ENCODE results near the gene RIN1. TPM values are rescaled to one million over a fixed set of nuclear protein-coding genes. Genes with fewer than 3 reads are reported as not detected.

The RIN1 gene
- total and polyA plus RNA-seq, 2 donors (not counting 3 experiments of a cell fraction or from before 2014, with no cell fraction given) = 4.4 to 10.2 TPM

- CTCF ChIA-PET = interaction anchor here (2.1 kb wide), 1 partner anchor 25 kb away, joined by 10 read pairs; no protein-coding TSS in a partner anchor
- no peak for FAIRE-seq
Observed at GRCh38 chr11:66287211-66287888, 48.9 kb downstream of the RIN1 start.

More at GRCh38 chr11:66287211-66287888, 48.9 kb downstream of the RIN1 start:
- no peak overlapping the region for H3K27ac ChIP-seq (ENCODE audit: insufficient read depth, low read depth, low read length)
- H3K4me2 ChIP-seq (ENCODE audit: insufficient read depth, low read length) = no peak overlapping the region
- H3K9me1 ChIP-seq (replicated peaks; ENCODE audit: control insufficient read depth, extremely low read depth, insufficient read depth, low read length) = no peaks in the 10 kb centered on the region
- H4K20me1 ChIP-seq (replicated peaks; ENCODE audit: control insufficient read depth, extremely low read depth, insufficient read depth, low read length) = no peaks in the 10 kb centered on the region
- POLR2A ChIA-PET = no interaction called here
- H2AFZ ChIP-seq (ENCODE audit: low read depth, low read length) = no peak overlapping the region
- intact Hi-C loops (cut with micrococcal nuclease) (no loop called here), dilution Hi-C loops (cut with MboI; ENCODE audit: extremely low pct_ligation_motif_present, low sequenced_read_pairs) (no loop called here)
- peaks cover 12% of the 10 kb centered on the region for H3K79me2 ChIP-seq (ENCODE audit: control insufficient read depth, insufficient read depth, low read length)
- DNase-seq (ENCODE audit: low read depth, low spot score) = no peak
- no peak overlapping the region for H3K4me3 ChIP-seq (replicated peaks in 1 of 3; ENCODE audit: insufficient read depth in 1 of 3, low read depth in 1 of 3, low read length in 3 of 3)
- H3K9me3 ChIP-seq (replicated peaks; ENCODE audit: control insufficient read depth, insufficient read depth, low read length) = no peaks in the 10 kb centered on the region
- H3K36me3 ChIP-seq (ENCODE audit: control insufficient read depth in 2 of 2, extremely low read depth in 1 of 2, insufficient read depth in 2 of 2, low read length in 2 of 2) = peaks cover 0 to 7% of the 10 kb centered on the region in 2 experiments
- no TSS peak for BruUV-seq (replicated peaks)
- TF ChIP-seq, protein P1, sequence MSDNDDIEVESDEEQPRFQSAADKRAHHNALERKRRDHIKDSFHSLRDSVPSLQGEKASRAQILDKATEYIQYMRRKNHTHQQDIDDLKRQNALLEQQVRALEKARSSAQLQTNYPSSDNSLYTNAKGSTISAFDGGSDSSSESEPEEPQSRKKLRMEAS (IDR thresholded peaks at IDR 0.05; ENCODE audit: insufficient read depth, insufficient read length) = no peak
- no peak for TF ChIP-seq POLR2A (IDR thresholded peaks at IDR 0.05; ENCODE audit: low read depth, low read length)
- TF ChIP-seq POLR2AphosphoS5 (IDR thresholded peaks at IDR 0.05; ENCODE audit: insufficient read depth, low read depth, low read length) = no peak
- TF ChIP-seq MYC (IDR thresholded peaks at IDR 0.05; ENCODE audit: low read depth, low read length) = no peak
- TF ChIP-seq EZH2 (IDR thresholded peaks at IDR 0.05; ENCODE audit: borderline replicate concordance, low read depth, low read length, severe bottlenecking) = no peak
- no peak for TF ChIP-seq FOS (IDR thresholded peaks at IDR 0.05; ENCODE audit: borderline replicate concordance, insufficient read depth, low read length)
- no peak for TF ChIP-seq GATA2 (IDR thresholded peaks at IDR 0.05; ENCODE audit: insufficient read depth, insufficient read length, low read depth, low read length)
- no peak for TF ChIP-seq JUN (IDR thresholded peaks at IDR 0.05; ENCODE audit: borderline replicate concordance, insufficient read depth, insufficient read length, low read depth)
- TF ChIP-seq, protein P2, sequence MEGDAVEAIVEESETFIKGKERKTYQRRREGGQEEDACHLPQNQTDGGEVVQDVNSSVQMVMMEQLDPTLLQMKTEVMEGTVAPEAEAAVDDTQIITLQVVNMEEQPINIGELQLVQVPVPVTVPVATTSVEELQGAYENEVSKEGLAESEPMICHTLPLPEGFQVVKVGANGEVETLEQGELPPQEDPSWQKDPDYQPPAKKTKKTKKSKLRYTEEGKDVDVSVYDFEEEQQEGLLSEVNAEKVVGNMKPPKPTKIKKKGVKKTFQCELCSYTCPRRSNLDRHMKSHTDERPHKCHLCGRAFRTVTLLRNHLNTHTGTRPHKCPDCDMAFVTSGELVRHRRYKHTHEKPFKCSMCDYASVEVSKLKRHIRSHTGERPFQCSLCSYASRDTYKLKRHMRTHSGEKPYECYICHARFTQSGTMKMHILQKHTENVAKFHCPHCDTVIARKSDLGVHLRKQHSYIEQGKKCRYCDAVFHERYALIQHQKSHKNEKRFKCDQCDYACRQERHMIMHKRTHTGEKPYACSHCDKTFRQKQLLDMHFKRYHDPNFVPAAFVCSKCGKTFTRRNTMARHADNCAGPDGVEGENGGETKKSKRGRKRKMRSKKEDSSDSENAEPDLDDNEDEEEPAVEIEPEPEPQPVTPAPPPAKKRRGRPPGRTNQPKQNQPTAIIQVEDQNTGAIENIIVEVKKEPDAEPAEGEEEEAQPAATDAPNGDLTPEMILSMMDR (IDR thresholded peaks at IDR 0.05; ENCODE audit: extremely low read depth in 1 of 2, insufficient read depth in 1 of 2, low read depth in 1 of 2, low read length in 2 of 2) = no peak
- peaks cover 9 to 12% of the 10 kb centered on the region in 2 experiments for H3K27me3 ChIP-seq (ENCODE audit: control insufficient read depth in 2 of 2, insufficient read depth in 2 of 2, low read length in 2 of 2)
- H3K4me1 ChIP-seq (ENCODE audit: control insufficient read depth, extremely low read depth, insufficient read depth, low read length) = peaks cover 13% of the 10 kb centered on the region
- H3K9ac ChIP-seq (replicated peaks; ENCODE audit: extremely low read depth, insufficient read depth, low read length) = no peak overlapping the region

Data from endothelial cell of umbilical vein (primary cell).